Type B pancreatic cell (in vitro differentiated cells): ENCODE results near the gene NTRK3. TPM values are rescaled to one million over a fixed set of nuclear protein-coding genes. Genes with fewer than 3 reads are reported as not detected.

ENCODE experiments used
- DNase-seq: peaks from one replicate; pipeline ENCODE4 v3.0.0; 2021; ENCODE audit warnings: mixed read lengths; ENCODE audit not compliant: unreplicated experiment; ENCODE audit errors: extremely low spot score
- H3K27ac Mint-ChIP-seq: 2 replicates; pipeline ENCODE4 v1.8.0; 2021; ENCODE audit warnings: mild to moderate bottlenecking, mixed read lengths
- H3K27me3 Mint-ChIP-seq: 2 replicates; pipeline ENCODE4 v1.8.0; 2021; ENCODE audit warnings: mixed read lengths
- H3K36me3 Mint-ChIP-seq: 2 replicates; pipeline ENCODE4 v1.8.0; 2021; ENCODE audit warnings: mixed read lengths
- H3K4me1 Mint-ChIP-seq: one replicate; pipeline ENCODE4 v1.8.0; 2021; ENCODE audit warnings: mixed read lengths; ENCODE audit not compliant: unreplicated experiment
- H3K4me3 Mint-ChIP-seq: 2 replicates; pipeline ENCODE4 v1.8.0; 2021; ENCODE audit warnings: mild to moderate bottlenecking, mixed read lengths
- H3K9me3 Mint-ChIP-seq: 2 replicates; pipeline ENCODE4 v1.8.0; 2021; ENCODE audit warnings: mixed read lengths
- total RNA-seq: library from RNA; stranded (reverse); gene quantifications from 2 replicates; pipeline ENCODE4 v1.2.1, GENCODE V29; 2021; ENCODE audit warnings: low replicate concordance
- TF ChIP-seq, protein P1 (sequence below): fragments of 200-600 bp; sonication (generic); conservative IDR thresholded peaks from 2 replicates; pipeline ENCODE4 v1.5.0; 2021; ENCODE audit warnings: antibody characterized with exemption, mild to moderate bottlenecking

Gene NTRK3
- total RNA-seq, 1 donor from 2014 or later = 16.9 TPM

DNA sequence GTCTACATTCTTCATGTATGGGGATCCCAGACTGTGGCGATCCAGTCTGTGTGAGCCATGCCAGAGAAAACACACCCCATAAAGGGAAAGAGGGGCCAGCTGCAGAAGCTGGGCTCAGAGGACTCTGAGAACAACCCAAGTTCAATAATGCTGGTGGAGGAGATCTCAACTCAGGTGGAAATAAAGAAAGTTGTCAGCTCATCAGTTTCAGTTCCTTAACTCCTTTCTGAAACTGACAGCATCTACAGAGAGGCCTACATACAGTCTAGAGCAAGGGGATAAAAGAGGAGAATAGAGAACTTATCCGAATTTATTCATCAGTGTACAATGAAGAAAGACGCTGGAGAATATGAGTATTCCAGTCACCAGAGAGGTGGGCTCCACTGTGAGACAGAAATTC lies 77.0 kb downstream of the NTRK3 start:
- Mint-ChIP-seq H3K36me3 (no peaks in the 10 kb centered on the region), H3K4me1 (no peaks in the 10 kb centered on the region), H3K27ac (no peak overlapping the region), H3K9me3 (no peaks in the 10 kb centered on the region), H3K27me3 (peaks cover 18% of the 10 kb centered on the region), H3K4me3 (no peak overlapping the region)
- DNase-seq = no peak
- TF ChIP-seq, protein P1, sequence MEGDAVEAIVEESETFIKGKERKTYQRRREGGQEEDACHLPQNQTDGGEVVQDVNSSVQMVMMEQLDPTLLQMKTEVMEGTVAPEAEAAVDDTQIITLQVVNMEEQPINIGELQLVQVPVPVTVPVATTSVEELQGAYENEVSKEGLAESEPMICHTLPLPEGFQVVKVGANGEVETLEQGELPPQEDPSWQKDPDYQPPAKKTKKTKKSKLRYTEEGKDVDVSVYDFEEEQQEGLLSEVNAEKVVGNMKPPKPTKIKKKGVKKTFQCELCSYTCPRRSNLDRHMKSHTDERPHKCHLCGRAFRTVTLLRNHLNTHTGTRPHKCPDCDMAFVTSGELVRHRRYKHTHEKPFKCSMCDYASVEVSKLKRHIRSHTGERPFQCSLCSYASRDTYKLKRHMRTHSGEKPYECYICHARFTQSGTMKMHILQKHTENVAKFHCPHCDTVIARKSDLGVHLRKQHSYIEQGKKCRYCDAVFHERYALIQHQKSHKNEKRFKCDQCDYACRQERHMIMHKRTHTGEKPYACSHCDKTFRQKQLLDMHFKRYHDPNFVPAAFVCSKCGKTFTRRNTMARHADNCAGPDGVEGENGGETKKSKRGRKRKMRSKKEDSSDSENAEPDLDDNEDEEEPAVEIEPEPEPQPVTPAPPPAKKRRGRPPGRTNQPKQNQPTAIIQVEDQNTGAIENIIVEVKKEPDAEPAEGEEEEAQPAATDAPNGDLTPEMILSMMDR = no peak

DNA sequence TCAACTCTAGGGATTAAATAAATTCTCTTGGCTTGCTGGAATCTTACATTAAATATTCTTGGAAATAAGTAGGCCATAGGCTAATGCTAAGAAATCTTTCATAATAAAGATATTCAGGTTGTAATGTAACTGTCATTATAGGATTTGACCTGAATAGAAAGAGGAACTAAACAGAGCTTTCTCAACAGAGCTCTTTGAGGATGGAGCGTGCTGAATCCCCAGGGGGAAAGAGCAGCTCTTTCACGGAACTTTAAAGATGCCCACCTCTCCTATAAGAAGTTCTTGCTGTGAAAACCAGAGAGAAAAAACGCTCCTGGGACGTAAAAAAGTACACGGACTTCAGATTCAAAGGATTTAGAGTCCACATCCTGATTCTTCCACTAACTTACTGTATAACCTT lies 77.9 kb downstream of the NTRK3 start:
- Mint-ChIP-seq H3K4me1 (no peaks in the 10 kb centered on the region), H3K36me3 (no peaks in the 10 kb centered on the region), H3K4me3 (no peak overlapping the region), H3K9me3 (no peaks in the 10 kb centered on the region), H3K27ac (no peak overlapping the region), H3K27me3 (peaks cover 14% of the 10 kb centered on the region)
- no peak for DNase-seq
- TF ChIP-seq, protein P1 = no peak

GRCh38 chr15:88177451-88177850 lies 79.1 kb downstream of the NTRK3 start:
- no peak for DNase-seq
- TF ChIP-seq, protein P1 = no peak
- Mint-ChIP-seq H3K27ac (no peak overlapping the region), H3K27me3 (peaks cover 19% of the 10 kb centered on the region), H3K9me3 (no peaks in the 10 kb centered on the region), H3K36me3 (no peaks in the 10 kb centered on the region), H3K4me3 (no peak overlapping the region), H3K4me1 (no peaks in the 10 kb centered on the region)

DNA sequence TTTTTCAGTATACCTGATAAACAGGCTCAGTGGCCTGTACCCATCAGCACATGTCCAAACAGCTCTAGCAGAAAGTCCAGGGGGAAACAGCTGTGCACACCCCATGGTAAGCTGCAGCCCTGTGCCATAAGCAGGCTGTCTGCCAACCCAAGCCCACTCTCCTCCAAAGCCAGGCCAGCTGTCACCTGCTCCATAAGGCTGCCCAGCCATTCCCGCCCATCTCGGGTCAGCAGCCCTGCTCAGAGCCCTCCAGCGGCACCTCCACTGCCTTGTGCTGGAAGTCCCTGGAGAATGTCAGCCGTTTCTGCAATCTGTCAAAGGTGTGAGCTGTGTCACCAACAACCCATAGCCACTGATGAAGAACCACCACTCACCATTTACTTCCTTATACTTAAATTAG lies 82.0 kb downstream of the NTRK3 start:
- H3K36me3 Mint-ChIP-seq = no peaks in the 10 kb centered on the region
- no peak overlapping the region for H3K4me3 Mint-ChIP-seq
- no peak for DNase-seq
- H3K27ac Mint-ChIP-seq = no peak overlapping the region
- TF ChIP-seq, protein P1 = no peak
- no peaks in the 10 kb centered on the region for H3K9me3 Mint-ChIP-seq
- H3K4me1 Mint-ChIP-seq = no peaks in the 10 kb centered on the region
- H3K27me3 Mint-ChIP-seq = peaks cover 19% of the 10 kb centered on the region

DNA sequence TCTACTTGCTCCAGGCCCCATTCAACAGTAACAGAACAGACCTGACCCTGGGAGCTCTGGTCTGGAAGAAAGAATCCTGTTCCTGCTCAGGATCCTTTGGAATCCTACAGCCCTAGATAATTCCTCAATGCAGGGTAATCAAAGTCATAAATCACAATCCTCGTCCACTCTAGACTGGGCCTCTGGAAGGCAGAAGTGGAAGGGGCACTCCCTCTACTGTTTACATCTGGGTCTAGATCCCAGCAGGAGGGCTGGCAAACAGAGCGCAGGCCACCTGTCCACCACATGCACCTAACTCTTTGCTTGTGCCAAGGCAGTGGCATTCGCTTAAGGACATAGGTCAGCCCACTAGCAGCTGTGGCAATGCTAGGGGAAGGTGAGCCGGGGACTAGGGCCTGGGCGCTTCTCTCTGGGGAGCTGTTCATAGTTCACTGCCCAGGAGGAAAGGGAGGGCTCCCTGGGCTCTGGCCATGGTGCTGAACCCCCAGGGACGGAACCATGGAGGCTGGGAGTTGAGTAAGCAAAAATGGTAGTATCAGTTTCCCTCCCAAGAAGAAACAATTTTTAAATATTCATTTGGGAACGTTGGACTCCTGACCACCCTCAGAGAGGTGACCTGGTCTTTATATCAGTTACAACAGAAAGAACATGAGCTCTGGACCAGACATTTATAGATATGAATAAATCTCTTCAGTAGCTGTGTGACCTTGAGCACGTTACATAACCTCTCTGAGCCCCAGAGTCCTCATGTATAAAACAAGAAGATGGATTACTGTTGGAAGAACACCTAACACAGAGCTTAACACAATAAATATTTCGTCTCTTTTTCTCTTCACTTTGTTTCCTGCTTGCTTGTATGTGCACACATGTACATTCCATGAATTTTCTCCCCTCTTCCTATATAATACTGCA lies 90.2 kb downstream of the NTRK3 start:
- Mint-ChIP-seq H3K4me3 (no peak overlapping the region), H3K9me3 (no peaks in the 10 kb centered on the region), H3K27ac (no peak overlapping the region), H3K27me3 (peaks cover 24% of the 10 kb centered on the region), H3K36me3 (no peaks in the 10 kb centered on the region), H3K4me1 (no peaks in the 10 kb centered on the region)
- TF ChIP-seq, protein P1 = no peak
- no peak for DNase-seq
